Chondrocyte (in vitro differentiated cells): Measurements from ENCODE around the gene CCDC43. TPM values are rescaled to one million over a fixed set of nuclear protein-coding genes. Genes with fewer than 3 reads are reported as not detected.

ENCODE experiments used
- DNase-seq: peaks from one replicate; pipeline ENCODE4 v3.0.0; 2021; ENCODE audit warnings: mixed read lengths, low spot score
- H3K27ac Mint-ChIP-seq: one replicate; pipeline ENCODE4 v1.8.0; 2021; ENCODE audit warnings: mild to moderate bottlenecking, moderate library complexity, mixed read lengths; ENCODE audit not compliant: unreplicated experiment
- H3K27me3 Mint-ChIP-seq: 2 replicates; pipeline ENCODE4 v1.8.0; 2021; ENCODE audit warnings: low read depth, mixed read lengths
- H3K36me3 Mint-ChIP-seq: 2 replicates; pipeline ENCODE4 v1.8.0; 2021; ENCODE audit warnings: low read depth, mixed read lengths
- H3K4me1 Mint-ChIP-seq: 2 replicates; pipeline ENCODE4 v1.8.0; 2021; ENCODE audit warnings: low read depth, mild to moderate bottlenecking, mixed read lengths
- H3K4me3 Mint-ChIP-seq: one replicate; pipeline ENCODE4 v1.8.0; 2021; ENCODE audit warnings: mild to moderate bottlenecking, moderate library complexity, mixed read lengths; ENCODE audit not compliant: unreplicated experiment
- H3K9me3 Mint-ChIP-seq: 2 replicates; pipeline ENCODE4 v1.8.0; 2021; ENCODE audit warnings: low read depth, mixed read lengths
- CTCF ChIP-seq: fragments of 200-600 bp; sonication (generic); IDR thresholded peaks from 2 replicates; pipeline ENCODE4 v1.5.0; 2021; ENCODE audit warnings: antibody characterized with exemption, mild to moderate bottlenecking, moderate library complexity
- total RNA-seq: library from RNA; stranded (reverse); gene quantifications from 3 replicates; pipeline ENCODE4 v1.2.1, GENCODE V29; 2021

The CCDC43 gene
- total RNA-seq, 1 donor from 2014 or later = 15.9 TPM

GRCh38 chr17:44666006-44666405 is 23.6 kb downstream of the CCDC43 start:
- no peak for DNase-seq
- H3K4me3 Mint-ChIP-seq = no peak overlapping the region
- H3K36me3 Mint-ChIP-seq = no peaks in the 10 kb centered on the region

GRCh38 chr17:44664867-44665266 is 24.7 kb downstream of the CCDC43 start:
- H3K4me1 Mint-ChIP-seq = no peaks in the 10 kb centered on the region
- H3K36me3 Mint-ChIP-seq = no peaks in the 10 kb centered on the region
- no peak overlapping the region for H3K27ac Mint-ChIP-seq
- H3K27me3 Mint-ChIP-seq = no peaks in the 10 kb centered on the region
- DNase-seq = no peak
- H3K9me3 Mint-ChIP-seq = no peaks in the 10 kb centered on the region
- no peak for TF ChIP-seq CTCF
- H3K4me3 Mint-ChIP-seq = no peak overlapping the region

More at GRCh38 chr17:44666006-44666405, 23.6 kb downstream of the CCDC43 start:
- no peaks in the 10 kb centered on the region for H3K27me3 Mint-ChIP-seq
- H3K4me1 Mint-ChIP-seq = no peaks in the 10 kb centered on the region
- TF ChIP-seq CTCF = no peak
- H3K27ac Mint-ChIP-seq = no peak overlapping the region
- H3K9me3 Mint-ChIP-seq = no peaks in the 10 kb centered on the region

GRCh38 chr17:44663095-44663494 is 26.5 kb downstream of the CCDC43 start:
- TF ChIP-seq CTCF = no peak
- Mint-ChIP-seq H3K9me3 (no peaks in the 10 kb centered on the region), H3K4me1 (no peaks in the 10 kb centered on the region), H3K4me3 (no peak overlapping the region), H3K27me3 (no peaks in the 10 kb centered on the region), H3K27ac (no peak overlapping the region), H3K36me3 (no peaks in the 10 kb centered on the region)
- no peak for DNase-seq

DNA sequence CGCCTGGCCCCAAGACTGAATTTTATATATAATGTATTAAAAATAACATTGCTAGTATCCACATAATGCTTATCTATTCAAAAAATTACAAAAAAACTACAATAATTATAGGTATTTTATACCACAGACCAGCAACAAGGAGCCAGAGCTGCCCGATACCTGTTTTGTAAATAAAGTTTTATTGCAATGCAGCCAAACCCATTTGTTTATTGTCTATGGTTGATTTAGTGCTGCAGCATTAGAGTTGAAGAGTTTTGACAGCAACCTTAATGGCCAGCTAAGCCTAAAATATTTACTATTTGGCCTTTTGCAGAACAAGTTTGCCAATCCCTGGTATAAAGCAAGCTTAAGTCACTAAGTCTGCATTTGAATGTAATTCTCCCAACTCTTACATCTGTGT is 27.7 kb downstream of the CCDC43 start:
- H3K27ac Mint-ChIP-seq = no peak overlapping the region
- H3K4me3 Mint-ChIP-seq = no peak overlapping the region
- H3K9me3 Mint-ChIP-seq = no peaks in the 10 kb centered on the region
- DNase-seq = no peak
- no peaks in the 10 kb centered on the region for H3K36me3 Mint-ChIP-seq
- TF ChIP-seq CTCF = no peak
- H3K4me1 Mint-ChIP-seq = peaks cover 4% of the 10 kb centered on the region
- H3K27me3 Mint-ChIP-seq = peaks cover 3% of the 10 kb centered on the region

DNA sequence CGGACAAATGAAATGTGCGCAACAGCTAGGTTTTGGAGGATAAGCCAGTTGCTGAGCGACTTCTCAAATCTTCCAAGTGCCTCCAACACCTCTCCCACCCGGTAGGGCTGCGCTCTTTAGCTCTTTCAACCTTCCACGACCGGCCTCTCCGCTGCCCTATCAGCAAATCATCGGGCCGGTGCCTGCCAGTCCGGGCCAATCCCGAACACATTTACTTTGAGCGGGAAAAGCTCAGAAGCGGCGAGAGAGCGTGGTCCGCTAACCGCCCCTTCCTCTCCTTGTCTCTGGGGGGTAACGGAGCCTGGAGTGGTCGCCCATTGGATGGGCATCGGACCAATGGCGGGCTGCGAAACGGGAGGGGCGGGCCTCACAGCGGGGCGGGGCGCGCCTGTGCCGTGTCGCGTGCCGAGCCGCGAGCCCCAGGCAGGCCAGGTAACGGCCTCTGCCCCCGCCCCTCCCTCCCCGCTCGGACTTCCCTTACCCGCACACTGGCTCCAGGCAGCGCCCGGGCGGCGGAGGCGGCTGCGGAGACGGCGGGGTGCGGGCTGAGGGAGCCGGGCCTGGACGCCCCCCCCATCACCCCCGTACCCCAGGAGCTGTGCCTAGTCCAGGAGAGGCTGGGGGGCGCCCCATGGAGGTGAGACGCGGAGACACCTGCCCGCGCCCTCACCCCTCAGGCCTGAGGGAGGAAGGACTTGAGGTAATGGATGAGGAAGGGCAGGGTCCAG is 33.4 kb downstream of the CCDC43 start, which contains the start of gene MEIOC:
Gene MEIOC, plus strand, starts transcription at position 486 of the 728 bp plus-strand sequence. Its CDS starts 146 bp downstream, at position 632.
- H3K27ac Mint-ChIP-seq = no peak within 1 kb of the TSS
- no peak for DNase-seq
- H3K4me1 Mint-ChIP-seq = peaks cover 8% of the 10 kb centered on the region
- peaks cover 12% of the 10 kb centered on the region for H3K27me3 Mint-ChIP-seq
- peak; percentile 32 for TF ChIP-seq CTCF
- peak within 1 kb of the TSS; percentile 68 for H3K4me3 Mint-ChIP-seq
- no peaks in the 10 kb centered on the region for H3K9me3 Mint-ChIP-seq
- H3K36me3 Mint-ChIP-seq = peaks cover 1% of the 10 kb centered on the region
